Fibroblast of lung (primary cell): Measurements from ENCODE around the gene HOXC11. TPM values are rescaled to one million over a fixed set of nuclear protein-coding genes. Genes with fewer than 3 reads are reported as not detected.

ENCODE experiments used
- DNase-seq, 2 donors: peaks; one replicate each; pipeline versions ENCODE4 v3.0.0 to v3.0.0-alpha.2; 2010; ENCODE audit warnings: low read depth in 2 of 2
- H2AFZ ChIP-seq: 2 replicates; pipeline ENCODE4 v1.5.1; 2012; ENCODE audit warnings: low read length, control low read depth, inconsistent platforms
- H3K27ac ChIP-seq: 2 replicates; pipeline ENCODE4 v1.5.1; 2011; ENCODE audit warnings: low read length, control low read depth; ENCODE audit not compliant: insufficient read depth
- H3K27me3 ChIP-seq: 2 replicates; pipeline ENCODE4 v1.5.1; 2011; ENCODE audit warnings: mild to moderate bottlenecking, low read length; ENCODE audit not compliant: control insufficient read depth, insufficient read depth
- H3K36me3 ChIP-seq: 2 replicates; pipeline ENCODE4 v1.5.1; 2011; ENCODE audit warnings: low read length; ENCODE audit not compliant: control insufficient read depth, insufficient read depth
- H3K4me1 ChIP-seq: 2 replicates; pipeline ENCODE4 v1.5.1; 2011; ENCODE audit warnings: low read length; ENCODE audit not compliant: control insufficient read depth, insufficient read depth; ENCODE audit errors: extremely low read depth
- H3K4me2 ChIP-seq: 2 replicates; pipeline ENCODE4 v1.5.1; 2011; ENCODE audit warnings: low read length, control low read depth; ENCODE audit not compliant: insufficient read depth; ENCODE audit errors: extremely low read depth
- H3K4me3 ChIP-seq, 4 experiments: fragments of 200-600 bp in 1 of 4; sonication (generic) in 1 of 4; replicated peaks in 1 of 4; 2 replicates each; pipeline ENCODE4 v1.5.1; 2011 to 2016; ENCODE audit warnings: low read length in 4 of 4, low read depth in 3 of 4, mild to moderate bottlenecking in 3 of 4, control low read depth in 2 of 4, inconsistent platforms in 1 of 4, mixed read lengths in 1 of 4; ENCODE audit not compliant: insufficient read depth in 1 of 4; ENCODE audit errors: control extremely low read depth in 1 of 4
- H3K79me2 ChIP-seq: 2 replicates; pipeline ENCODE4 v1.5.1; 2012; ENCODE audit warnings: mild to moderate bottlenecking, low read length, inconsistent platforms; ENCODE audit not compliant: control insufficient read depth, insufficient read depth
- H3K9ac ChIP-seq: 2 replicates; pipeline ENCODE4 v1.5.1; 2011; ENCODE audit warnings: mild to moderate bottlenecking, low read length, control low read depth; ENCODE audit not compliant: insufficient read depth
- H3K9me3 ChIP-seq: 2 replicates; pipeline ENCODE4 v1.5.1; 2012; ENCODE audit warnings: low read depth, low read length; ENCODE audit not compliant: control insufficient read depth, insufficient read depth
- H4K20me1 ChIP-seq: 2 replicates; pipeline ENCODE4 v1.5.1; 2011; ENCODE audit warnings: low read length; ENCODE audit not compliant: control insufficient read depth, insufficient read depth; ENCODE audit errors: extremely low read depth
- EZH2 ChIP-seq: IDR thresholded peaks from 2 replicates; pipeline ENCODE4 v1.5.1; 2012; ENCODE audit warnings: low read length, control low read depth, mild to moderate bottlenecking; ENCODE audit errors: missing control alignments
- polyA plus RNA-seq, 2 donors: library from polyadenylated mRNA; depleted of rRNA in 1 of 2; stranded (reverse) in 1 of 2; unstranded in 1 of 2; fragments of >200 nt; gene quantifications; 2 replicates each; pipeline ENCODE4 v1.2.1, GENCODE V29; 2011 to 2012; ENCODE audit warnings: missing spikeins in 1 of 2
- total RNA-seq: library from RNA; depleted of rRNA; stranded (reverse); fragments of >200 nt; gene quantifications from 2 replicates; pipeline ENCODE4 v1.2.1, GENCODE V29; 2014
- TF ChIP-seq, protein P1 (sequence below), 2 donors: IDR thresholded peaks in 1 of 2; conservative IDR thresholded peaks in 1 of 2; 1 replicate in 1 of 2; 2 replicates in 1 of 2; pipeline ENCODE4 v1.5.1; 2011 to 2012; ENCODE audit warnings: low read length in 2 of 2, control low read depth in 1 of 2, inconsistent platforms in 1 of 2, low read depth in 1 of 2, mild to moderate bottlenecking in 1 of 2

The HOXC11 gene
- total and polyA plus RNA-seq, 2 donors (not counting 1 experiment from before 2014, with no cell fraction given) = not detected

GRCh38 chr12:53999559-54000115, 26.7 kb downstream of the HOXC11 start:
- Histone ChIP-seq H3K36me3 (no peaks in the 10 kb centered on the region), H4K20me1 (no peaks in the 10 kb centered on the region), H3K4me2 (peak overlapping the region; percentile 82), H3K27me3 (peaks cover 81% of the 10 kb centered on the region), H3K27ac (no peak overlapping the region), H3K4me1 (no peaks in the 10 kb centered on the region), H3K4me3 (peak overlapping the region in 3 of 4 experiments; percentile 17 to 52 (median 43)), H2AFZ (no peak overlapping the region), H3K9ac (no peak overlapping the region), H3K9me3 (no peaks in the 10 kb centered on the region), H3K79me2 (no peaks in the 10 kb centered on the region)
- DNase-seq = peak in 1 of 2 donors; percentile 42
- TF ChIP-seq, protein P1, sequence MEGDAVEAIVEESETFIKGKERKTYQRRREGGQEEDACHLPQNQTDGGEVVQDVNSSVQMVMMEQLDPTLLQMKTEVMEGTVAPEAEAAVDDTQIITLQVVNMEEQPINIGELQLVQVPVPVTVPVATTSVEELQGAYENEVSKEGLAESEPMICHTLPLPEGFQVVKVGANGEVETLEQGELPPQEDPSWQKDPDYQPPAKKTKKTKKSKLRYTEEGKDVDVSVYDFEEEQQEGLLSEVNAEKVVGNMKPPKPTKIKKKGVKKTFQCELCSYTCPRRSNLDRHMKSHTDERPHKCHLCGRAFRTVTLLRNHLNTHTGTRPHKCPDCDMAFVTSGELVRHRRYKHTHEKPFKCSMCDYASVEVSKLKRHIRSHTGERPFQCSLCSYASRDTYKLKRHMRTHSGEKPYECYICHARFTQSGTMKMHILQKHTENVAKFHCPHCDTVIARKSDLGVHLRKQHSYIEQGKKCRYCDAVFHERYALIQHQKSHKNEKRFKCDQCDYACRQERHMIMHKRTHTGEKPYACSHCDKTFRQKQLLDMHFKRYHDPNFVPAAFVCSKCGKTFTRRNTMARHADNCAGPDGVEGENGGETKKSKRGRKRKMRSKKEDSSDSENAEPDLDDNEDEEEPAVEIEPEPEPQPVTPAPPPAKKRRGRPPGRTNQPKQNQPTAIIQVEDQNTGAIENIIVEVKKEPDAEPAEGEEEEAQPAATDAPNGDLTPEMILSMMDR (conservative IDR thresholded peaks at IDR 0.05 in 1 of 2, IDR thresholded peaks at IDR 0.05 in 1 of 2; ENCODE audit: low read depth in 1 of 2, low read length in 2 of 2) = no peak
- no peak for TF ChIP-seq EZH2

DNA sequence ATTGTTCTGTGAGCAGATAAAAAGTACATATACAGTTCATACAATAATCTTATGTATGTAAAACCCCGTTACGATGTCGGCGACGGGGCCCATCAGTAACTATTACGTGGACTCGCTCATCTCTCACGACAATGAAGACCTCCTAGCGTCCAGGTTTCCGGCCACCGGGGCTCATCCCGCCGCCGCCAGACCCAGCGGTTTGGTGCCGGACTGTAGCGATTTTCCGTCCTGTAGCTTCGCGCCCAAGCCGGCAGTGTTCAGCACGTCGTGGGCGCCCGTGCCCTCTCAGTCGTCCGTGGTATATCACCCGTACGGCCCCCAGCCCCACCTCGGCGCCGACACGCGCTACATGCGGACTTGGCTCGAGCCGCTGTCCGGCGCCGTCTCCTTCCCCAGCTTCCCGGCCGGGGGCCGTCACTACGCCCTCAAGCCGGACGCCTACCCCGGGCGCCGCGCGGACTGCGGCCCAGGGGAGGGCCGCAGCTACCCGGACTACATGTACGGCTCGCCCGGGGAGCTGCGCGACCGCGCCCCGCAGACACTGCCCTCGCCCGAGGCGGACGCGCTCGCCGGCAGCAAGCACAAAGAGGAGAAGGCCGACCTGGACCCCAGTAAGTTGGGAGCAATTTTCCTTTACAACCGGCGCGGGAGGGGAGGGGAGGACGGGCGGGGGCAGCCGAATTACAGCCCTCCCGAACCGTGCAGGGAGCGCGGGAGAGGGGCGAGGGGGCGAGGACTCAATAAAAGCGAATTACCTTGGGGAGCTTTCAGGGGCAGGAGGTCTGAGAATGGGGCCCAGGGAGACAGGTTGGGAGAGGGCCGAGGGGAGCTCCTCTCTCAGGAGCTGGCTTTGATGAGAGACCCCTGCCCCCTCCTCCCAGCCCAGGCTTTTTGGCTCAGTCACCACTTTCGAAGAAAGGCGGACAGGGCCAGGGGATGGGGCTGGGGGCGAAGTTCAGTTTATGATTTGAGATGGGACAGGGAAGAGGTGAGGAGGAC, 27.5 kb downstream of the HOXC11 start, which contains the start of gene HOXC9:
HOXC9 (plus strand) TSS at position 46 of the 999 bp plus-strand sequence; CDS start at position 74, 28 bp downstream.
- Histone ChIP-seq H3K9me3 (no peaks in the 10 kb centered on the region), H4K20me1 (no peaks in the 10 kb centered on the region), H3K4me1 (no peaks in the 10 kb centered on the region), H3K4me3 (peak within 1 kb of the TSS; percentile 32 to 52 (median 43)), H3K9ac (no peak within 1 kb of the TSS), H3K4me2 (peak within 1 kb of the TSS; percentile 82), H3K79me2 (no peaks in the 10 kb centered on the region), H3K27ac (no peak within 1 kb of the TSS), H2AFZ (no peak within 1 kb of the TSS), H3K36me3 (no peaks in the 10 kb centered on the region), H3K27me3 (peaks cover 78% of the 10 kb centered on the region)
- no peak for DNase-seq
- TF ChIP-seq, protein P1 (conservative IDR thresholded peaks at IDR 0.05 in 1 of 2, IDR thresholded peaks at IDR 0.05 in 1 of 2; ENCODE audit: low read depth in 1 of 2, low read length in 2 of 2) = no peak
- peak; percentile 98 for TF ChIP-seq EZH2
